ENCODE data around the gene CCDC78. TPM values are rescaled to one million over a fixed set of nuclear protein-coding genes. Genes with fewer than 3 reads are reported as not detected.

CCDC78 gene
- total and polyA plus RNA-seq, 2 of the 13 experiments (the other 11 are each of a cell fraction or from before 2014, with no cell fraction given), result 0.53 to 1.5 TPM

GRCh38 chr16:676913-677312 lies 49.3 kb downstream of the CCDC78 start:
- Histone ChIP-seq H3K4me2 (ENCODE audit: low read depth, low read length) (no peak overlapping the region), H3K79me2 (ENCODE audit: insufficient read depth, low read length) (peaks cover 12% of the 10 kb centered on the region), H2AFZ (ENCODE audit: low read length) (no peak overlapping the region), H3K9me3 (ENCODE audit: low read length) (no peaks in the 10 kb centered on the region), H4K20me1 (ENCODE audit: insufficient read depth, low read length) (0 out of 2 replicates have a peak, but pooled peaks cover 3% of the 10 kb centered on the region), H3K4me1 (ENCODE audit: insufficient read depth, low read length) (peaks cover 44% of the 10 kb centered on the region), H3K9ac (ENCODE audit: insufficient read depth, low read depth, low read length) (no peak overlapping the region), H3K36me3 (replicated peaks in 1 of 2; ENCODE audit: control insufficient read depth in 1 of 2, insufficient read depth in 2 of 2, low read length in 2 of 2) (peaks cover 14 to 24% of the 10 kb centered on the region in 2 experiments; a peak in 4 of 5 replicates), H3K27ac (ENCODE audit: extremely low read length, insufficient read depth, low read length) (no peak overlapping the region), H3K4me3 (replicated peaks in 1 of 3; ENCODE audit: insufficient read depth in 1 of 3, low read depth in 2 of 3, low read length in 3 of 3) (no peak overlapping the region), H3K27me3 (ENCODE audit: control insufficient read depth in 1 of 2, insufficient read depth in 2 of 2, low read length in 2 of 2) (no peaks in the 10 kb centered on the region; a peak in 1 of 5 replicates)
- FAIRE-seq (no peak), ATAC-seq (no peak), DNase-seq (ENCODE audit: low spot score) (no peak)
- in situ Hi-C loops (cut with HindIII; ENCODE audit: extremely low pct_ligation_motif_present, low pct_unique_long_range_greater_than_20kb), result no loop called here
- 96% methylated on average over 17 of the region's 23 CpGs for WGBS (ENCODE audit: low lambda C conversion rate)
- CTCF ChIA-PET (ENCODE audit: low intra/inter-chr PET ratio, low total read pairs), result no interaction called here
- intact Hi-C loops (cut with micrococcal nuclease; ENCODE audit: unreplicated experiment), result no loop called here
- 0 out of 2 replicates have a peak, but pooled peaks have one; percentile 13 for TF ChIP-seq MTA1 (CRISPR knock-in tag; IDR thresholded peaks at IDR 0.05; ENCODE audit: borderline replicate concordance)
- no peak for TF ChIP-seq HINFP (CRISPR knock-in tag; IDR thresholded peaks at IDR 0.05; ENCODE audit: low read depth)
- TF ChIP-seq SIN3B (IDR thresholded peaks at IDR 0.05; ENCODE audit: low read length), result no peak
- peak; percentile 18 for TF ChIP-seq AGO2 (optimal IDR thresholded peaks at IDR 0.05; ENCODE audit: low read depth, low read length)
- no peak for TF ChIP-seq RFX1 (IDR thresholded peaks at IDR 0.05)
- peak; percentile 40; the same call in 1 of the 2 replicates for TF ChIP-seq ZHX1 (CRISPR knock-in tag; IDR thresholded peaks at IDR 0.05; ENCODE audit: low read depth)
- no peak for TF ChIP-seq PAXIP1 (CRISPR knock-in tag; conservative IDR thresholded peaks at IDR 0.05)
- TF ChIP-seq HNRNPL (IDR thresholded peaks at IDR 0.05; ENCODE audit: low read depth, low read length), result peak; percentile 87
- no peak for TF ChIP-seq ZNF160 (CRISPR knock-in tag; IDR thresholded peaks at IDR 0.05)
- BruUV-seq (replicated peaks), result no TSS peak
- POLR2A ChIA-PET, result interaction anchor here (1.6 to 1.9 kb wide), 3 partner anchors 9 to 28 kb away, joined by 5 to 12 read pairs (median 6); partner anchors contain the start of genes RHOT2 and WDR90
